ENCODE data around the gene SLF2. TPM values are rescaled to one million over a fixed set of nuclear protein-coding genes. Genes with fewer than 3 reads are reported as not detected.

SLF2 gene
- total and polyA plus RNA-seq, 9 of the 15 experiments (the other 6 are each of a cell fraction or from before 2014, with no cell fraction given): 1.7 to 18.4 (median 7.8) TPM

DNA sequence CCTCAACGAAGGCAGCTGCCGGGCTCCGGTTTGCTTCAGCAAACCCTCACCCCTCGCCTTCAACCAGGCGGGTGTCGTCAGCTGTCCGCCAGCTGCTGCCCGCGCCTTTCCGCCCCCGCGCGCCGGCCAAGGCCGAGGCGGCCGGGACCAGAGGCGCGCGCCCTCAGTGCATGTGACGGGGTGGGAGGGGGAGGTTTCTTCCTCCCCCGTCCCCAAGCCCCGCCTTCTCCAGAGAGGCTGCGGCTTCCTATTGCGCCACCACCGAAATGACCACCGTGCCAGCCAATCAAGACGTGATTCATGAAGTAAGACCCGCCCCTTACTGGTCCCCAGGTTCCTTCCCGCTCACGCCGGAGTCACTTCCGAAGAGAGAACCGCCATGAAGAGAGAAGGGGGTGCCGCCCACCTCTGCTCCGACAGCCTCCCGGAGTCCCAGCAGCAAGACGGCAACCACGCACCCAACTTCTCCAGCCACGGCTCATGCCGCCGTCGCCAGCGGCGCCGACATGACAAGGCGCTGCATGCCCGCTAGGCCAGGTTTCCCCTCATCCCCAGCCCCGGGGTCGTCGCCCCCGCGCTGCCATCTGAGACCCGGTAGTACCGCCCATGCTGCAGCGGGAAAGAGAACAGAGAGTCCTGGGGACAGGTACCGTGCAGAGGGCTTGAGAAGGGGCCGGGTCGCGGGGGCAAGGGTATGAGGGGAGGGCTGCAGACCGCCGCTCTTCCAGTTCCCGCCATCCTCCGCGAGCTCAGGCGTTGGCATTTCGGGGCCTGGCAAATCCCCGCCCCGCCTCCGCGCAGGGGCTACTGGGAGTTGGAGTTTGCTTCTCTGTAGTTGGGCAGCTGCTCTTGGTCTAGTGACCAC is at the start of gene SLF2 (continued):
- TF ChIP-seq CEBPG (CRISPR knock-in tag; IDR thresholded peaks at IDR 0.05) (peak; percentile 94), CEBPG (tag; conservative IDR thresholded peaks at IDR 0.05 in 1 of 2, IDR thresholded peaks at IDR 0.05 in 1 of 2) (peak; percentile 87 to 92), ZNF41 (CRISPR knock-in tag; conservative IDR thresholded peaks at IDR 0.05) (no peak), GTF2F1 (IDR thresholded peaks at IDR 0.05; ENCODE audit: low read depth, low read length) (no peak), KAT7 (CRISPR knock-in tag; IDR thresholded peaks at IDR 0.05; ENCODE audit: borderline replicate concordance) (no peak; the same call in 1 of the 2 replicates), KAT8 (IDR thresholded peaks at IDR 0.05; ENCODE audit: low read depth) (no peak), TAF1 (IDR thresholded peaks at IDR 0.05; ENCODE audit: control insufficient read depth, extremely low read depth, insufficient read depth, low read length, severe bottlenecking) (peak; percentile 43), ZFP1 (CRISPR knock-in tag; IDR thresholded peaks at IDR 0.05) (no peak), HNRNPL (IDR thresholded peaks at IDR 0.05; ENCODE audit: low read depth, low read length) (no peak), TOE1 (IDR thresholded peaks at IDR 0.05; ENCODE audit: borderline replicate concordance) (no peak), TOE1 (CRISPR knock-in tag; IDR thresholded peaks at IDR 0.05; ENCODE audit: borderline replicate concordance, low read depth) (no peak), TCF3 (CRISPR knock-in tag; IDR thresholded peaks at IDR 0.05) (no peak), DIDO1 (tag; IDR thresholded peaks at IDR 0.05; ENCODE audit: low read depth) (no peak), ZNF212 (CRISPR knock-in tag; IDR thresholded peaks at IDR 0.05) (no peak; the same call in 1 of the 2 replicates), BCL6 (CRISPR knock-in tag; IDR thresholded peaks at IDR 0.05) (no peak), ZNF589 (CRISPR knock-in tag; IDR thresholded peaks at IDR 0.05; ENCODE audit: low read depth) (no peak), ZBED1 (IDR thresholded peaks at IDR 0.05) (no peak), PML (IDR thresholded peaks at IDR 0.05; ENCODE audit: low read length) (peak; percentile 52; the same call in 1 of the 2 replicates), NR2C2 (CRISPR knock-in tag; IDR thresholded peaks at IDR 0.05) (no peak), NR2C2 (tag; IDR thresholded peaks at IDR 0.05) (peak; percentile 61), POLR2H (tag; IDR thresholded peaks at IDR 0.05; ENCODE audit: low read depth) (peak; percentile 16; the same call in 1 of the 2 replicates)
- TF ChIP-seq, protein P1, sequence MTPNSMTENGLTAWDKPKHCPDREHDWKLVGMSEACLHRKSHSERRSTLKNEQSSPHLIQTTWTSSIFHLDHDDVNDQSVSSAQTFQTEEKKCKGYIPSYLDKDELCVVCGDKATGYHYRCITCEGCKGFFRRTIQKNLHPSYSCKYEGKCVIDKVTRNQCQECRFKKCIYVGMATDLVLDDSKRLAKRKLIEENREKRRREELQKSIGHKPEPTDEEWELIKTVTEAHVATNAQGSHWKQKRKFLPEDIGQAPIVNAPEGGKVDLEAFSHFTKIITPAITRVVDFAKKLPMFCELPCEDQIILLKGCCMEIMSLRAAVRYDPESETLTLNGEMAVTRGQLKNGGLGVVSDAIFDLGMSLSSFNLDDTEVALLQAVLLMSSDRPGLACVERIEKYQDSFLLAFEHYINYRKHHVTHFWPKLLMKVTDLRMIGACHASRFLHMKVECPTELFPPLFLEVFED (CRISPR knock-in tag; conservative IDR thresholded peaks at IDR 0.05): no peak
- TF ChIP-seq, protein P2, sequence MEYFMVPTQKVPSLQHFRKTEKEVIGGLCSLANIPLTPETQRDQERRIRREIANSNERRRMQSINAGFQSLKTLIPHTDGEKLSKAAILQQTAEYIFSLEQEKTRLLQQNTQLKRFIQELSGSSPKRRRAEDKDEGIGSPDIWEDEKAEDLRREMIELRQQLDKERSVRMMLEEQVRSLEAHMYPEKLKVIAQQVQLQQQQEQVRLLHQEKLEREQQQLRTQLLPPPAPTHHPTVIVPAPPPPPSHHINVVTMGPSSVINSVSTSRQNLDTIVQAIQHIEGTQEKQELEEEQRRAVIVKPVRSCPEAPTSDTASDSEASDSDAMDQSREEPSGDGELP (CRISPR knock-in tag; IDR thresholded peaks at IDR 0.05; ENCODE audit: borderline replicate concordance): peak; percentile 99
- TF ChIP-seq, protein P3, sequence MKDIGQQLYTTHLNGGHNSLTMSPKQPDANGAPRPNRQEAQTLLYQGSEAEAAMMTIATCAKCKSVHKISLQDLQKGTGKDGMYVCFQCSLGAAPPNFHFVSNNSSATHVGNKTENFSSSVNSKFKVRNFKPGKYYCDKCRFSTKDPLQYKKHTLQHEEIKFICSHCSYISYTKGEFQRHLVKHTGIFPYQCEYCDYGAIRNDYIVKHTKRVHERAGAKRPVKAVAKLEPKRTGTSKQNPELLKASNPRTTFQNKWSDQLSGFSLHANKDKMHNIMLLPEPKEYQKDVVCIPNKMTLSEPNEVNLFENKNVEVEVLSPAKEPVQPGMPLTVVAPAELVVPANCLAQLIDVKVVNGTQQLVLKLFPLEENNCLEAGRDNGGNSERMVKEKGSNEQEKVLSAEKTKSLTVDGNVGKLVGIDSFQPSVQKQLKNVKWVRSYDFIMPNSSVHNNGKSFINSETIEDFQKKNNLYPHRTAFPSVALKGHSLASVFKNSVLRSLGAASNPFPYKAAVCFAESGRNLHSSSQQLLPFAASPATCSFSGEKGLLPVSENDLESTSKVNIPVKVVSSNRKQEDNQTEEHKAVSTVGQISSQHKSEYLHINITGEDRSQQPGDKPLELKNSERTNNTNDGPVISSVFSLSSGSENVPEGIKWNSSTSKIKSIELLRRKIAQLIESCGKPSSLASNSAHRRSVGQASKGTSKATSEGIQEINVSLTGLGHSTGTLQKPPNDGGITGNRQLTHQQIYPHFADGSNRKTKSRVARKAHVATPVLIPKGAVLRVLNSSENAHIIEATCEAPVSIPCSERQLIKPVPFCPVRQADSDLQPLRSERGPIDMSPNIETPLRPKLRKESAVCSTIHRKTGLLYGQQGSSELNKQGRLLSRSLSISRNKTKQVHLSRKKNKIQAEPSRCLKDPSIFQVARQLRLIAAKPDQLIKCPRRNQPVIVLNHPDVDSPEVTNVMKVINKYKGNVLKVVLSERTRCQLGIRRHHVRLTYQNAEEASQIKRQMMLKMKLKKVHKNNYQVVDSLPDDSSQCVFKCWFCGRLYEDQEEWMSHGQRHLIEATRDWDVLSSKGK (CRISPR knock-in tag; IDR thresholded peaks at IDR 0.05): no peak
